Measurements from ENCODE around the gene KNTC1. TPM values are rescaled to one million over a fixed set of nuclear protein-coding genes. Genes with fewer than 3 reads are reported as not detected.

The KNTC1 gene
- total and polyA plus RNA-seq, 9 donors = 13.8 to 27.7 (median 18.2) TPM

- Histone ChIP-seq H3K27me3 (ENCODE audit: control insufficient read depth, insufficient read depth, low read length) (no peaks in the 10 kb centered on the region), H3K4me1 (ENCODE audit: control insufficient read depth, insufficient read depth, low read length) (peaks cover 6% of the 10 kb centered on the region), H3K27ac (ENCODE audit: low read length) (no peak overlapping the region), H3K36me3 (ENCODE audit: control insufficient read depth, insufficient read depth, low read length) (peaks cover 46% of the 10 kb centered on the region), H3K4me3 (ENCODE audit: low read length) (no peak overlapping the region), H3K9me3 (replicated peaks; ENCODE audit: control insufficient read depth, low read depth, low read length) (no peaks in the 10 kb centered on the region)
- DNase-seq = no peak
- 94% methylated on average over 2 of the region's 4 CpGs for WGBS (ENCODE audit: insufficient coverage)
Measured at GRCh38 chr12:122520676-122521075, 6.4 kb upstream of the KNTC1 start.

GRCh38 chr12:122523280-122523679 lies 3.8 kb upstream of the KNTC1 start:
- Histone ChIP-seq H3K4me3 (ENCODE audit: low read length) (no peak overlapping the region), H3K4me1 (ENCODE audit: control insufficient read depth, insufficient read depth, low read length) (peaks cover 11% of the 10 kb centered on the region), H3K9me3 (replicated peaks; ENCODE audit: control insufficient read depth, low read depth, low read length) (no peaks in the 10 kb centered on the region), H3K36me3 (ENCODE audit: control insufficient read depth, insufficient read depth, low read length) (peaks cover 30% of the 10 kb centered on the region), H3K27me3 (ENCODE audit: control insufficient read depth, insufficient read depth, low read length) (no peaks in the 10 kb centered on the region), H3K27ac (ENCODE audit: low read length) (no peak overlapping the region)
- DNase-seq = no peak
- WGBS (ENCODE audit: insufficient coverage) = 63% methylated on average over 3 of the region's 8 CpGs

- Histone ChIP-seq H3K27me3 (ENCODE audit: control insufficient read depth, insufficient read depth, low read length) (no peaks in the 10 kb centered on the region), H3K4me1 (ENCODE audit: control insufficient read depth, insufficient read depth, low read length) (peaks cover 13% of the 10 kb centered on the region), H3K4me3 (ENCODE audit: low read length) (peak overlapping the region; percentile 54), H3K9me3 (replicated peaks; ENCODE audit: control insufficient read depth, low read depth, low read length) (no peaks in the 10 kb centered on the region), H3K36me3 (ENCODE audit: control insufficient read depth, insufficient read depth, low read length) (peaks cover 26% of the 10 kb centered on the region), H3K27ac (ENCODE audit: low read length) (no peak overlapping the region)
- no peak for DNase-seq
- 50% methylated on average over 2 of the region's 8 CpGs for WGBS (ENCODE audit: insufficient coverage)
Measured at GRCh38 chr12:122523846-122524718, 3.0 kb upstream of the KNTC1 start.

- H3K9me3 ChIP-seq (replicated peaks; ENCODE audit: control insufficient read depth, low read depth, low read length) = no peaks in the 10 kb centered on the region
- peak overlapping the region; percentile 65 for H3K27ac ChIP-seq (ENCODE audit: low read length)
- H3K4me1 ChIP-seq (ENCODE audit: control insufficient read depth, insufficient read depth, low read length) = peaks cover 13% of the 10 kb centered on the region
- peak overlapping the region; percentile 61 for H3K4me3 ChIP-seq (ENCODE audit: low read length)
- H3K36me3 ChIP-seq (ENCODE audit: control insufficient read depth, insufficient read depth, low read length) = peaks cover 6% of the 10 kb centered on the region
- DNase-seq = peak; percentile 27
- WGBS (ENCODE audit: insufficient coverage) = under 1% methylated on average over 19 of the region's 21 CpGs
- H3K27me3 ChIP-seq (ENCODE audit: control insufficient read depth, insufficient read depth, low read length) = no peaks in the 10 kb centered on the region
Measured at GRCh38 chr12:122527478-122527944, 462 bp downstream of the KNTC1 start.

- Histone ChIP-seq H3K9me3 (replicated peaks; ENCODE audit: control insufficient read depth, low read depth, low read length) (no peaks in the 10 kb centered on the region), H3K27me3 (ENCODE audit: control insufficient read depth, insufficient read depth, low read length) (no peaks in the 10 kb centered on the region), H3K4me3 (ENCODE audit: low read length) (no peak overlapping the region), H3K4me1 (ENCODE audit: control insufficient read depth, insufficient read depth, low read length) (peaks cover 9% of the 10 kb centered on the region), H3K27ac (ENCODE audit: low read length) (no peak overlapping the region), H3K36me3 (ENCODE audit: control insufficient read depth, insufficient read depth, low read length) (peaks cover 8% of the 10 kb centered on the region)
- WGBS (ENCODE audit: insufficient coverage) = no CpG with 5 or more reads among the region's 7 CpGs
- no peak for DNase-seq
Measured at GRCh38 chr12:122528582-122528981, 1.5 kb downstream of the KNTC1 start.

- no peak for DNase-seq
- Histone ChIP-seq H3K27me3 (ENCODE audit: control insufficient read depth, insufficient read depth, low read length) (no peaks in the 10 kb centered on the region), H3K4me1 (ENCODE audit: control insufficient read depth, insufficient read depth, low read length) (peaks cover 9% of the 10 kb centered on the region), H3K27ac (ENCODE audit: low read length) (no peak overlapping the region), H3K4me3 (ENCODE audit: low read length) (no peak overlapping the region), H3K9me3 (replicated peaks; ENCODE audit: control insufficient read depth, low read depth, low read length) (no peaks in the 10 kb centered on the region), H3K36me3 (ENCODE audit: control insufficient read depth, insufficient read depth, low read length) (peaks cover 9% of the 10 kb centered on the region)
- no CpG with 5 or more reads among the region's 6 CpGs for WGBS (ENCODE audit: insufficient coverage)
Measured at GRCh38 chr12:122528992-122529391, 1.9 kb downstream of the KNTC1 start.

GRCh38 chr12:122533856-122534255 lies 6.8 kb downstream of the KNTC1 start:
- peaks cover 22% of the 10 kb centered on the region for H3K36me3 ChIP-seq (ENCODE audit: control insufficient read depth, insufficient read depth, low read length)
- DNase-seq = peak; percentile 15
- WGBS (ENCODE audit: insufficient coverage) = no CpG with 5 or more reads among the region's 2 CpGs

GRCh38 chr12:122537021-122537420 lies 10.0 kb downstream of the KNTC1 start:
- WGBS (ENCODE audit: insufficient coverage) = 100% methylated on average over 4 of the region's 4 CpGs
- peaks cover 20% of the 10 kb centered on the region for H3K36me3 ChIP-seq (ENCODE audit: control insufficient read depth, insufficient read depth, low read length)
- no peaks in the 10 kb centered on the region for H3K9me3 ChIP-seq (replicated peaks; ENCODE audit: control insufficient read depth, low read depth, low read length)
- DNase-seq = no peak
- H3K4me1 ChIP-seq (ENCODE audit: control insufficient read depth, insufficient read depth, low read length) = no peaks in the 10 kb centered on the region
- H3K4me3 ChIP-seq (ENCODE audit: low read length) = no peak overlapping the region
- no peak overlapping the region for H3K27ac ChIP-seq (ENCODE audit: low read length)
- H3K27me3 ChIP-seq (ENCODE audit: control insufficient read depth, insufficient read depth, low read length) = no peaks in the 10 kb centered on the region

More at GRCh38 chr12:122533856-122534255, 6.8 kb downstream of the KNTC1 start:
- Histone ChIP-seq H3K27me3 (ENCODE audit: control insufficient read depth, insufficient read depth, low read length) (no peaks in the 10 kb centered on the region), H3K9me3 (replicated peaks; ENCODE audit: control insufficient read depth, low read depth, low read length) (no peaks in the 10 kb centered on the region), H3K4me3 (ENCODE audit: low read length) (no peak overlapping the region), H3K4me1 (ENCODE audit: control insufficient read depth, insufficient read depth, low read length) (no peaks in the 10 kb centered on the region), H3K27ac (ENCODE audit: low read length) (no peak overlapping the region)

- Histone ChIP-seq H3K4me3 (ENCODE audit: low read length) (no peak overlapping the region), H3K27ac (ENCODE audit: low read length) (no peak overlapping the region), H3K27me3 (ENCODE audit: control insufficient read depth, insufficient read depth, low read length) (no peaks in the 10 kb centered on the region), H3K9me3 (replicated peaks; ENCODE audit: control insufficient read depth, low read depth, low read length) (no peaks in the 10 kb centered on the region), H3K36me3 (ENCODE audit: control insufficient read depth, insufficient read depth, low read length) (peaks cover 24% of the 10 kb centered on the region), H3K4me1 (ENCODE audit: control insufficient read depth, insufficient read depth, low read length) (no peaks in the 10 kb centered on the region)
- DNase-seq = no peak
- 86% methylated on average over 3 of the region's 5 CpGs for WGBS (ENCODE audit: insufficient coverage)
Measured at GRCh38 chr12:122538496-122538895, 11.4 kb downstream of the KNTC1 start.

- H3K9me3 ChIP-seq (replicated peaks; ENCODE audit: control insufficient read depth, low read depth, low read length) = no peaks in the 10 kb centered on the region
- no peak overlapping the region for H3K4me3 ChIP-seq (ENCODE audit: low read length)
- no peaks in the 10 kb centered on the region for H3K27me3 ChIP-seq (ENCODE audit: control insufficient read depth, insufficient read depth, low read length)
- peaks cover 14% of the 10 kb centered on the region for H3K36me3 ChIP-seq (ENCODE audit: control insufficient read depth, insufficient read depth, low read length)
- no peak overlapping the region for H3K27ac ChIP-seq (ENCODE audit: low read length)
- no peaks in the 10 kb centered on the region for H3K4me1 ChIP-seq (ENCODE audit: control insufficient read depth, insufficient read depth, low read length)
- WGBS (ENCODE audit: insufficient coverage) = no CpG with 5 or more reads among the region's 2 CpGs
- DNase-seq = no peak
Measured at GRCh38 chr12:122544537-122544936, 17.5 kb downstream of the KNTC1 start.

All from muscle of leg (tissue), 11 donors.